ENCODE results near the gene PPFIBP1.

GRCh38 chr12:27645671-27646070 is 121.7 kb downstream of the PPFIBP1 start:
- no peak for TF ChIP-seq POLR2AphosphoS5 (IDR thresholded peaks at IDR 0.05; ENCODE audit: borderline replicate concordance, low read depth, low read length)
- TF ChIP-seq EZH2 (IDR thresholded peaks at IDR 0.05) = no peak
- TF ChIP-seq FOXP2 (optimal IDR thresholded peaks at IDR 0.05; ENCODE audit: control extremely low read depth, extremely low read length, insufficient read depth) = no peak

Data from SK-N-MC (cell line).